HEK293 (cell line): ENCODE data around the gene AGFG1.
A peak's percentile ranks its signal among the peaks of the same experiment; 100 is the strongest.

Experiments used
- CTCF ChIA-PET: fragments of 350-600 bp; formaldehyde crosslinking; extraction: SDS; loops from one replicate; lab custom pipeline; 2021; ENCODE audit warnings: antibody characterized with exemption; lab: Yijun Ruan, JAX
- POLR2A ChIA-PET: fragments of 300-600 bp; formaldehyde crosslinking; extraction: SDS; loops from one replicate; lab custom pipeline; 2020; ENCODE audit warnings: antibody characterized with exemption, inconsistent platforms; lab: Yijun Ruan, JAX
- H3K27ac ChIP-seq: fragments of 200-500 bp; sonication (Bioruptor generic); 2 replicates; pipeline ENCODE4 v1.5.1; 2014; ENCODE audit warnings: low read depth, low read length, control low read depth, inconsistent platforms; ENCODE audit errors: extremely low read depth
- H3K36me3 ChIP-seq, 2 experiments: fragments of 200-500 bp in 1 of 2; sonication (Bioruptor generic) in 1 of 2; 1 replicate in 1 of 2; 2 replicates in 1 of 2; pipeline ENCODE4 v1.5.1; 2014 to 2017; ENCODE audit warnings: inconsistent platforms in 2 of 2, low read length in 2 of 2; ENCODE audit not compliant: control insufficient read depth in 2 of 2, insufficient read depth in 1 of 2
- H3K4me1 ChIP-seq: fragments of 200-500 bp; sonication (Bioruptor generic); 2 replicates; pipeline ENCODE4 v1.5.1; 2014; ENCODE audit warnings: mild to moderate bottlenecking, low read length, inconsistent platforms; ENCODE audit not compliant: control insufficient read depth, insufficient read depth
- H3K4me3 ChIP-seq: 2 replicates; pipeline ENCODE4 v1.5.1; 2011; ENCODE audit warnings: low read depth, mild to moderate bottlenecking, control low read depth, low read length, moderate library complexity
- H3K9me3 ChIP-seq: fragments of 200-500 bp; sonication (Bioruptor generic); 2 replicates; pipeline ENCODE4 v1.5.1; 2014; ENCODE audit warnings: low read depth, low read length, inconsistent platforms; ENCODE audit not compliant: control insufficient read depth, insufficient read depth
- AEBP2 ChIP-seq: fragments of 450-650 bp; formaldehyde crosslinking; IDR thresholded peaks from 2 replicates; pipeline ENCODE4 v1.5.1; 2016; ENCODE audit warnings: missing biosample characterization, missing genetic modification characterization, borderline replicate concordance
- BCL11A ChIP-seq: fragments of 450-650 bp; formaldehyde crosslinking; IDR thresholded peaks from 2 replicates; pipeline ENCODE4 v1.5.1; 2016; ENCODE audit warnings: low read depth, missing biosample characterization, missing genetic modification characterization
- BCL11B ChIP-seq: fragments of 450-650 bp; formaldehyde crosslinking; IDR thresholded peaks from 2 replicates; pipeline ENCODE4 v1.5.1; 2016; ENCODE audit warnings: low read depth, missing biosample characterization, missing genetic modification characterization
- INSM2 ChIP-seq: fragments of 450-650 bp; formaldehyde crosslinking; IDR thresholded peaks from 2 replicates; pipeline ENCODE4 v1.5.1; 2016; ENCODE audit warnings: missing biosample characterization, missing genetic modification characterization
- KLF1 ChIP-seq: fragments of 450-650 bp; formaldehyde crosslinking; IDR thresholded peaks from 2 replicates; pipeline ENCODE4 v1.5.1; 2016; ENCODE audit warnings: missing biosample characterization, missing genetic modification characterization
- KLF17 ChIP-seq: fragments of 450-650 bp; formaldehyde crosslinking; IDR thresholded peaks from 2 replicates; pipeline ENCODE4 v1.5.1; 2016; ENCODE audit warnings: missing biosample characterization, missing genetic modification characterization
- KLF9 ChIP-seq: fragments of 450-650 bp; formaldehyde crosslinking; IDR thresholded peaks from 2 replicates; pipeline ENCODE4 v1.5.1; 2016; ENCODE audit warnings: missing biosample characterization, missing genetic modification characterization, low read depth
- MZF1 ChIP-seq: fragments of 450-650 bp; formaldehyde crosslinking; IDR thresholded peaks from 2 replicates; pipeline ENCODE4 v1.5.1; 2017; ENCODE audit warnings: missing biosample characterization, missing genetic modification characterization, borderline replicate concordance
- PRDM6 ChIP-seq: fragments of 450-650 bp; formaldehyde crosslinking; IDR thresholded peaks from 2 replicates; pipeline ENCODE4 v1.5.1; 2017; ENCODE audit warnings: missing biosample characterization, missing genetic modification characterization
- TRIM28 ChIP-seq: IDR thresholded peaks from 2 replicates; pipeline ENCODE4 v1.6.1; 2011; ENCODE audit warnings: low read length, control low read depth, borderline replicate concordance
- ZBTB1 ChIP-seq: fragments of 450-650 bp; formaldehyde crosslinking; IDR thresholded peaks from 2 replicates; pipeline ENCODE4 v1.5.1; 2016; ENCODE audit warnings: missing biosample characterization, missing genetic modification characterization
- ZEB2 ChIP-seq: fragments of 450-650 bp; formaldehyde crosslinking; IDR thresholded peaks from 2 replicates; pipeline ENCODE4 v1.5.1; 2016; ENCODE audit warnings: missing biosample characterization, missing genetic modification characterization
- ZNF211 ChIP-seq: fragments of 450-650 bp; formaldehyde crosslinking; IDR thresholded peaks from 2 replicates; pipeline ENCODE4 v1.5.1; 2016; ENCODE audit warnings: low read depth, missing biosample characterization, missing genetic modification characterization
- ZNF248 ChIP-seq: fragments of 450-650 bp; formaldehyde crosslinking; IDR thresholded peaks from 2 replicates; pipeline ENCODE4 v1.5.1; 2017; ENCODE audit warnings: missing biosample characterization, missing genetic modification characterization
- ZNF366 ChIP-seq: fragments of 450-650 bp; formaldehyde crosslinking; conservative IDR thresholded peaks from 2 replicates; pipeline ENCODE4 v1.5.1; 2016; ENCODE audit warnings: missing biosample characterization, missing genetic modification characterization
- ZNF398 ChIP-seq: fragments of 450-650 bp; formaldehyde crosslinking; IDR thresholded peaks from 2 replicates; pipeline ENCODE4 v1.5.1; 2017; ENCODE audit warnings: missing biosample characterization, missing genetic modification characterization
- ZNF426 ChIP-seq: fragments of 450-650 bp; formaldehyde crosslinking; IDR thresholded peaks from 2 replicates; pipeline ENCODE4 v1.5.1; 2017; ENCODE audit warnings: missing biosample characterization, missing genetic modification characterization, mild to moderate bottlenecking, inconsistent platforms, moderate library complexity
- ZNF488 ChIP-seq: fragments of 450-650 bp; formaldehyde crosslinking; IDR thresholded peaks from 2 replicates; pipeline ENCODE4 v1.5.1; 2016; ENCODE audit warnings: missing biosample characterization, missing genetic modification characterization
- ZNF555 ChIP-seq: fragments of 450-650 bp; formaldehyde crosslinking; conservative IDR thresholded peaks from 2 replicates; pipeline ENCODE4 v1.5.1; 2017; ENCODE audit warnings: missing biosample characterization, mild to moderate bottlenecking, missing genetic modification characterization, inconsistent platforms
- ZNF629 ChIP-seq: fragments of 450-650 bp; formaldehyde crosslinking; IDR thresholded peaks from 2 replicates; pipeline ENCODE4 v1.5.1; 2017; ENCODE audit warnings: missing biosample characterization, missing genetic modification characterization
- ZNF670 ChIP-seq: fragments of 450-650 bp; formaldehyde crosslinking; IDR thresholded peaks from 2 replicates; pipeline ENCODE4 v1.5.1; 2016; ENCODE audit warnings: missing biosample characterization, missing genetic modification characterization, low read depth
- ZNF777 ChIP-seq: fragments of 450-650 bp; formaldehyde crosslinking; IDR thresholded peaks from 2 replicates; pipeline ENCODE4 v1.5.1; 2017; ENCODE audit warnings: missing biosample characterization, missing genetic modification characterization, borderline replicate concordance
- ZXDB ChIP-seq: fragments of 450-650 bp; formaldehyde crosslinking; IDR thresholded peaks from 2 replicates; pipeline ENCODE4 v1.5.1; 2016; ENCODE audit warnings: missing biosample characterization, missing genetic modification characterization

The AGFG1 gene

GRCh38 chr2:227503433-227504406 is 31.8 kb downstream of the AGFG1 start:
- no peak overlapping the region for H3K27ac ChIP-seq
- H3K4me1 ChIP-seq = peaks cover 8% of the 10 kb centered on the region
- no peaks in the 10 kb centered on the region for H3K9me3 ChIP-seq
- peaks cover 0 to 4% of the 10 kb centered on the region in 2 experiments; a peak in 1 of 3 replicates for H3K36me3 ChIP-seq
- no peak overlapping the region for H3K4me3 ChIP-seq
- CTCF ChIA-PET = interaction anchor here (0.6 to 1.1 kb wide), 3 partner anchors 31 to 291 kb away, joined by 3 to 4 read pairs (median 3); no protein-coding TSS in a partner anchor
- no peak for TF ChIP-seq ZBTB1 (tag by site-specific recombination)
- no peak for TF ChIP-seq BCL11A (tag by site-specific recombination)
- TF ChIP-seq ZNF488 (tag by site-specific recombination) = no peak
- TF ChIP-seq ZNF426 (tag by site-specific recombination) = no peak
- TF ChIP-seq ZNF777 = no peak
- TF ChIP-seq BCL11B (tag by site-specific recombination) = no peak
- TF ChIP-seq ZNF670 = no peak
- TF ChIP-seq ZNF211 (tag by site-specific recombination) = no peak
- TF ChIP-seq INSM2 = peak; percentile 19; the same call in 1 of the 2 replicates
- TF ChIP-seq TRIM28 = no peak
- TF ChIP-seq MZF1 = no peak
- TF ChIP-seq ZEB2 (tag by site-specific recombination) = 0 out of 2 replicates have a peak, but pooled peaks have one; percentile 12
- TF ChIP-seq ZNF248 (tag by site-specific recombination) = no peak
- POLR2A ChIA-PET = interaction anchor here (0.7 kb wide), 1 partner anchor 19 kb away, joined by 4 read pairs; no protein-coding TSS in a partner anchor

GRCh38 chr2:227504700-227505099 is 32.7 kb downstream of the AGFG1 start:
- H3K36me3 ChIP-seq = peaks cover 0 to 4% of the 10 kb centered on the region in 2 experiments; a peak in 1 of 3 replicates
- POLR2A ChIA-PET = interaction anchor here (0.7 kb wide), 1 partner anchor 18 kb away, joined by 4 read pairs; no protein-coding TSS in a partner anchor
- CTCF ChIA-PET = interaction anchor here (0.5 to 0.7 kb wide), 2 partner anchors 50 to 283 kb away, joined by 3 read pairs; no protein-coding TSS in a partner anchor
- TF ChIP-seq ZXDB (tag by site-specific recombination) = no peak
- TF ChIP-seq ZNF398 (tag by site-specific recombination) = no peak
- no peak for TF ChIP-seq KLF9 (tag by site-specific recombination)
- peak; percentile 67 for TF ChIP-seq PRDM6
- no peak for TF ChIP-seq KLF17 (tag by site-specific recombination)
- no peak for TF ChIP-seq ZNF555
- no peak for TF ChIP-seq ZNF488 (tag by site-specific recombination)
- no peak for TF ChIP-seq ZNF629 (tag by site-specific recombination)
- peak; percentile 39; the same call in 1 of the 2 replicates for TF ChIP-seq KLF1 (tag by site-specific recombination)
- TF ChIP-seq AEBP2 = no peak
- no peak for TF ChIP-seq ZNF366 (tag by site-specific recombination)

More at GRCh38 chr2:227504700-227505099, 32.7 kb downstream of the AGFG1 start:
- H3K9me3 ChIP-seq = no peaks in the 10 kb centered on the region
- H3K4me3 ChIP-seq = no peak overlapping the region
- H3K4me1 ChIP-seq = peaks cover 12% of the 10 kb centered on the region
- H3K27ac ChIP-seq = no peak overlapping the region
